T-helper 17 cell (primary cell): ENCODE measurements around the gene SPOCK2. TPM values are rescaled to one million over a fixed set of nuclear protein-coding genes. Genes with fewer than 3 reads are reported as not detected.

Experiments
- ATAC-seq: fragments of 150-1000 bp; cut with Tn5 transposase; 2 replicates; pipeline ENCODE4 v1.10.0; 2021; ENCODE audit warnings: mild to moderate bottlenecking, moderate library complexity
- DNase-seq, 3 donors: peaks; one replicate each; pipeline versions ENCODE4 v3.0.0 to v3.0.0-alpha.2; 2020 to 2021
- H3K9me3 ChIP-seq: one replicate; pipeline ENCODE4 v1.7.0; 2013; ENCODE audit warnings: low read length, mild to moderate bottlenecking; ENCODE audit not compliant: control insufficient read depth, poor library complexity, severe bottlenecking
- H3K27ac Mint-ChIP-seq: one replicate; pipeline ENCODE4 v1.8.0; 2022; ENCODE audit warnings: mild to moderate bottlenecking, moderate library complexity, mixed read lengths
- H3K27me3 Mint-ChIP-seq: one replicate; pipeline ENCODE4 v1.8.0; 2022; ENCODE audit warnings: mixed read lengths
- H3K36me3 Mint-ChIP-seq: one replicate; pipeline ENCODE4 v1.8.0; 2022; ENCODE audit warnings: low read depth, mixed read lengths
- H3K4me1 Mint-ChIP-seq: one replicate; pipeline ENCODE4 v1.8.0; 2022; ENCODE audit warnings: mild to moderate bottlenecking, mixed read lengths
- H3K4me3 Mint-ChIP-seq: one replicate; pipeline ENCODE4 v1.8.0; 2022; ENCODE audit warnings: mild to moderate bottlenecking, moderate library complexity, mixed read lengths
- total RNA-seq, 4 donors: library from RNA in 2 of 4; stranded (reverse) in 2 of 4; gene quantifications; one replicate each; pipeline ENCODE4 v1.2.3 and lab custom pipeline; 2022 to 2026

SPOCK2 gene
- total RNA-seq, 2 donors from 2014 or later: 603 to 772 TPM

- Mint-ChIP-seq H3K27ac (peak overlapping the region; percentile 91), H3K4me1 (peaks cover 64% of the 10 kb centered on the region), H3K36me3 (peaks cover 8% of the 10 kb centered on the region), H3K27me3 (no peaks in the 10 kb centered on the region), H3K4me3 (no peak overlapping the region)
- ATAC-seq (no peak), DNase-seq (no peak)
- no peaks in the 10 kb centered on the region for H3K9me3 ChIP-seq
Observed at GRCh38 chr10:72105098-72105475, 16.7 kb upstream of the SPOCK2 start.

- no peak for ATAC-seq
- no peaks in the 10 kb centered on the region for H3K9me3 ChIP-seq
- Mint-ChIP-seq H3K27ac (peak overlapping the region; percentile 91), H3K4me3 (no peak overlapping the region), H3K4me1 (peaks cover 59% of the 10 kb centered on the region), H3K36me3 (peaks cover 8% of the 10 kb centered on the region), H3K27me3 (no peaks in the 10 kb centered on the region)
- DNase-seq: no peak
Observed at GRCh38 chr10:72104472-72105097, 16.2 kb upstream of the SPOCK2 start.

DNA sequence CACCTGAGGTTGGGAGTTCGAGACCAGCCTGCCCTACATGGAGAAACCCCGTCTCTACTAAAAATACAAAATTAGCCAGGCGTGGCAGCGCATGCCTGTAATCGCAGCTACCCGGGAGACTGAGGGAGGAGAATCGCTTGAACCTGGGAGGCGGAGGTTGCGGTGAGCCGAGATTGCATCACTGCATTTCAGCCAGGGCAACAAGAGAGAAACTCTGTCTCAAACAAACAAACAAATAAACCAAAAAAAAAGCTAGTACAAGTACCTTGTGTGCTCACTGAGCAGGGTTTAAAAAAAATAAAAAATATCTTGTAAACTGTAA lies 11.2 kb upstream of the SPOCK2 start:
- H3K4me3 Mint-ChIP-seq: no peak overlapping the region
- no peak overlapping the region for H3K27ac Mint-ChIP-seq
- H3K27me3 Mint-ChIP-seq: no peaks in the 10 kb centered on the region
- no peaks in the 10 kb centered on the region for H3K9me3 ChIP-seq
- DNase-seq: no peak
- H3K36me3 Mint-ChIP-seq: peaks cover 18% of the 10 kb centered on the region
- peaks cover 35% of the 10 kb centered on the region for H3K4me1 Mint-ChIP-seq
- ATAC-seq: no peak

DNA sequence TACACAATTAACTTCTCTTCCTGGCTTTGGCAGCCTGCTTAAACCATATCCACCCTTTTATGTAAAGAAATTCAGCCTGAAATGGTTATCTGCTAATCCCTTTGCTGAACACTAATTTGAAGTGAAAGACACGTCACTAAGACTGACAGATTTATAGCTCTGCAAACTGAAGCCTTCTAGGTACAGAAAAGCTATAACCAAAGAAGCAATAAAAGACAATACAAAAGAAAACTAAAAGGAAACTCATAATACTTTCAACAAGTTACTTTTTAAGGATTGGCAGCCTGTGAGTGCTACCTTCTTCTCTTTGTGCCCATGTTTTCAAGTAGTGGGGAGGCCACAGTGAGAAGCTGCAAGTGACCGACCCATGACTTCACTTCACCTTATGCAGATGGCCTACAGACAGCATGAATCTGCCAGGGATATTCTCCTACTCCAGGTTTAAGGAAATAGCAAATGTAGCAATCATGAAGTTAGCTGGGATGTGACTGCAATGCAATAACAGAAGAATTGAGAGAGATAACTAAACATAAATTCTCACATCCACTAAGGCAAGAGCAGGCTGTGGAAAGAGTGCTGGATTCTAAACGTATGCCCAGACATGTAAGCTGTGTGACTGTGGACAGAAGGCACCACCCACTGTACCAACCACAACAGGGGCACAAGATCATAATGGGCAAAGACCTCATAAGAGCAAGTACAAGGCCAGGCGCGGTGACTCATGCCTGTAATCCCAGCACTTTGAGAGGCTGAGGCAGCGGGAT lies 10.7 kb upstream of the SPOCK2 start:
- peak overlapping the region; percentile 2 for H3K27ac Mint-ChIP-seq

GRCh38 chr10:72098301-72098835 lies 10.0 kb upstream of the SPOCK2 start:
- DNase-seq (no peak), ATAC-seq (no peak)
- peaks cover 17% of the 10 kb centered on the region for H3K36me3 Mint-ChIP-seq
- H3K27ac Mint-ChIP-seq: no peak overlapping the region
- no peak overlapping the region for H3K4me3 Mint-ChIP-seq
- no peaks in the 10 kb centered on the region for H3K9me3 ChIP-seq
- no peaks in the 10 kb centered on the region for H3K27me3 Mint-ChIP-seq
- H3K4me1 Mint-ChIP-seq: peaks cover 27% of the 10 kb centered on the region

More for the DNA sequence above, 10.7 kb upstream of the SPOCK2 start:
- H3K36me3 Mint-ChIP-seq: peaks cover 19% of the 10 kb centered on the region
- H3K27me3 Mint-ChIP-seq: no peaks in the 10 kb centered on the region
- no peak for DNase-seq
- ATAC-seq: no peak
- peaks cover 33% of the 10 kb centered on the region for H3K4me1 Mint-ChIP-seq
- H3K9me3 ChIP-seq: no peaks in the 10 kb centered on the region
- no peak overlapping the region for H3K4me3 Mint-ChIP-seq

DNA sequence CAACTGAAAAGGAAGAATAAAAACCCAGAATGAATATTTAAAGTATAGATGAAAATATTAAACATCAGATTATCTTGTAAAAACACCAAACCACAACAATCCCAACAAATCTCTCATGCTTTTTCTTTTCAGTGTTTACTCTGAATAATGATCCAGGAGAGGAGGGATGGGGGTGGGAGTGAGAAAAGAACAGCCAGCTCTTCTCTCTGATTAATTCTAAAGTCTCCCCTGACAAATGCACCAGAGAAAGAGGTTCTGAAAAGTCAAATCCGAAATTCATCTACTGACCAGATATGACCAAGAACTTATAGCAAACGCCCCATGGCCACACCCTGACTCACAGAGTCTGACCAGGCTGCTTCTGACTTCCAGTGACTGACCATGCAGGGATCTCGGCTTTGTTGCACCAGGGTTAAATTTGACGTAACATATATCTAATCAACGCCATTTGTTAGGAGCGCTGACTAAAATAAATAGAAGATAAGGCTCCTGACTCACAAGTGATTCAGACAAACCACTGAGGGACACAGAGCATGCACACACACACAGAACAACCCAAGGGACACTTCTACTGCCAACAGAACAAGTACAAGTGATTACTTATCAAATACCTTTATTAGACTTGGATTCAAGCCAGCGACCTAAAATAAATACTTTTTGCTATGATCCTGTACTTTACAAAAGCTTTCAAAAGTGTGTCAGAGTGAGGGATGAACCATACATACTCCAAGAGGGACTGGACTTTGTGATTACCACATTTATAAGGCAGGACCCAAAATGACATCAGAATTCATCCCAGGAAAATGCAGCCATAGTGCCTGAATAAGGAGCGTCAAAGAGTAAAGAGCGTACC lies 9.3 kb upstream of the SPOCK2 start:
- no peaks in the 10 kb centered on the region for H3K27me3 Mint-ChIP-seq

GRCh38 chr10:72096115-72097000 lies 8.0 kb upstream of the SPOCK2 start:
- no peaks in the 10 kb centered on the region for H3K9me3 ChIP-seq
- H3K36me3 Mint-ChIP-seq: peaks cover 13% of the 10 kb centered on the region
- H3K4me3 Mint-ChIP-seq: no peak overlapping the region
- ATAC-seq (no peak), DNase-seq (no peak)
- H3K27me3 Mint-ChIP-seq: no peaks in the 10 kb centered on the region
- H3K27ac Mint-ChIP-seq: no peak overlapping the region
- H3K4me1 Mint-ChIP-seq: peaks cover 17% of the 10 kb centered on the region

More for the DNA sequence above, 9.3 kb upstream of the SPOCK2 start:
- peaks cover 17% of the 10 kb centered on the region for H3K36me3 Mint-ChIP-seq
- no peak overlapping the region for H3K4me3 Mint-ChIP-seq
- no peak for ATAC-seq
- H3K9me3 ChIP-seq: no peaks in the 10 kb centered on the region
- DNase-seq: no peak
- H3K27ac Mint-ChIP-seq: no peak overlapping the region
- H3K4me1 Mint-ChIP-seq: peaks cover 26% of the 10 kb centered on the region

GRCh38 chr10:72095195-72095594 lies 6.8 kb upstream of the SPOCK2 start:
- H3K9me3 ChIP-seq: no peaks in the 10 kb centered on the region
- ATAC-seq: no peak
- DNase-seq: no peak
- Mint-ChIP-seq H3K4me3 (no peak overlapping the region), H3K27me3 (no peaks in the 10 kb centered on the region), H3K27ac (no peak overlapping the region), H3K36me3 (peaks cover 11% of the 10 kb centered on the region), H3K4me1 (peaks cover 12% of the 10 kb centered on the region)

DNA sequence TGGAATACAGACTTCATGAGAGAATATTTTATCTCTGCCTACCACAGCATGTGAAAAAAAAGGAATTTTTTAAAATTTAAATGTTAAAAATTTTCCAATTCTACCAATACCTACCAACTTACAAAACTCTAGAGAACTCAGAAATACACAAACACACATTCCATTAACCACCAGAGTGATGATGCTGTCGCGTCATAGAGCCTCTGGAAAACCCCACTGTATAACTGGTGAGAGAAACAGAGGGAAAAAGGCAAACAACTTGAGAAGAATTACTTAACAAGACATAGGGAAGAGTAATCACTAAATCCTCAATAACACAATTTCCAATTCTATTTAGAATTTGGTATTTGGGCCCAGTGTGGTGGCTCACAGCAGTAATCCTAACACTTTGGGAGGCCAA lies 6.2 kb upstream of the SPOCK2 start:
- Mint-ChIP-seq H3K27me3 (no peaks in the 10 kb centered on the region), H3K36me3 (peaks cover 11% of the 10 kb centered on the region), H3K4me3 (no peak overlapping the region), H3K4me1 (peaks cover 17% of the 10 kb centered on the region), H3K27ac (no peak overlapping the region)
- DNase-seq: no peak
- ATAC-seq: no peak
- no peaks in the 10 kb centered on the region for H3K9me3 ChIP-seq

GRCh38 chr10:72093450-72093849 lies 5.1 kb upstream of the SPOCK2 start:
- ATAC-seq (no peak), DNase-seq (no peak)
- Mint-ChIP-seq H3K4me3 (no peak overlapping the region), H3K27ac (no peak overlapping the region), H3K27me3 (no peaks in the 10 kb centered on the region), H3K36me3 (peaks cover 11% of the 10 kb centered on the region), H3K4me1 (peaks cover 20% of the 10 kb centered on the region)
- no peaks in the 10 kb centered on the region for H3K9me3 ChIP-seq

GRCh38 chr10:72092987-72093386 lies 4.6 kb upstream of the SPOCK2 start:
- Mint-ChIP-seq H3K4me1 (peaks cover 23% of the 10 kb centered on the region), H3K27me3 (no peaks in the 10 kb centered on the region), H3K36me3 (peaks cover 14% of the 10 kb centered on the region), H3K4me3 (no peak overlapping the region), H3K27ac (no peak overlapping the region)
- no peaks in the 10 kb centered on the region for H3K9me3 ChIP-seq
- ATAC-seq (no peak), DNase-seq (no peak)

DNA sequence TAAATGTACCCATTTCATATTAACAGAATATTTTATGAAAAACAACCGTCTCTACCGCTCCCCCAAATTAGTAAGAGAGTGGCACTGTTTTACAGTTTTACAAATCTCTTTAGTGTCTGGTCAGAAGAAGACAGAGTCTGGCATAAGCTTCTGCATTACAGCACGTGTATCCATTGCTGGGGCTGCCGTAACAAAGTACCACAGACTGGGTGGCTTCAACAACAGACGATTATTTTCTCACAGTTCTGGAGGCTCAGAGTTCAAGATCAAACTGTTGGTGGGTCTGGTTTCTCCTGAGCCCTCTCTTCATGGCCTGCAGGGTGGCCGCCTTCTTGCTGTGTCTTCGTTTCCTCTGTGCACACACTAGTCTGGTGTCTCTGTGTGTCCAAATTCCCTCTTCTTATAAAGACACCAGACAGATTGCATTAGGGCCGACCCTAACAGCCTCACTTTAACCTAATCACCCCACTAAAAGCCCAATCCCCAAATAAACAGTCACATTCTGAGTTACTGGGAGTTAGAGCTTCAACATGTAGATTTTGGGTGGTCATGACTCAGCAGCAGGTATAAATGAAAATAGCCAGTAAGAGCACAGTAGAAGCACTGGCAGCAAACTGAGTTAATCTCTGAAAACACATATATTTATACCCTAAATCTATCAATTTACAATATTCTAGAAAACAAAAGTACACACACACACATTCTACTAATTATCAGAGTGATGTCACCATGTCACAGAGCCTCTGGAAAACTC lies 4.0 kb upstream of the SPOCK2 start:
- H3K4me3 Mint-ChIP-seq: no peak overlapping the region
- H3K36me3 Mint-ChIP-seq: peaks cover 15% of the 10 kb centered on the region
- DNase-seq (no peak), ATAC-seq (no peak)
- no peaks in the 10 kb centered on the region for H3K9me3 ChIP-seq
- no peaks in the 10 kb centered on the region for H3K27me3 Mint-ChIP-seq
- no peak overlapping the region for H3K27ac Mint-ChIP-seq
- H3K4me1 Mint-ChIP-seq: peaks cover 23% of the 10 kb centered on the region
